HFF-Myc (cell line): Measurements from ENCODE around the gene SLC35F2.

Experiments used
- DNase-seq: peaks from one replicate; pipeline ENCODE4 v3.0.0-alpha.2; 2011; ENCODE audit warnings: low read depth; ENCODE audit errors: extremely low read depth
- H3K4me3 ChIP-seq: replicated peaks from 2 replicates; pipeline ENCODE4 v1.5.1; 2011; ENCODE audit warnings: low read depth, mild to moderate bottlenecking, control low read depth, low read length
- CTCF ChIP-seq: IDR thresholded peaks from 2 replicates; pipeline ENCODE4 v1.5.1; 2012; ENCODE audit warnings: mild to moderate bottlenecking, low read depth, low read length, control low read depth; ENCODE audit errors: missing control alignments

The SLC35F2 gene

GRCh38 chr11:107804971-107805370, 53.6 kb downstream of the SLC35F2 start:
- TF ChIP-seq CTCF = no peak
- H3K4me3 ChIP-seq = no peak overlapping the region

GRCh38 chr11:107804211-107804610, 54.4 kb downstream of the SLC35F2 start:
- no peak for TF ChIP-seq CTCF
- H3K4me3 ChIP-seq = no peak overlapping the region
- no peak for DNase-seq

More at GRCh38 chr11:107804971-107805370, 53.6 kb downstream of the SLC35F2 start:
- no peak for DNase-seq

- no peak for TF ChIP-seq CTCF
- no peak for DNase-seq
Observed at GRCh38 chr11:107801641-107802040, 56.9 kb downstream of the SLC35F2 start.

GRCh38 chr11:107799218-107799859, 59.2 kb downstream of the SLC35F2 start:
- no peak overlapping the region for H3K4me3 ChIP-seq
- TF ChIP-seq CTCF = peak; percentile 92
- DNase-seq = peak; percentile 42

More at GRCh38 chr11:107801641-107802040, 56.9 kb downstream of the SLC35F2 start:
- H3K4me3 ChIP-seq = no peak overlapping the region

- no peak for DNase-seq
- TF ChIP-seq CTCF = no peak
- no peak overlapping the region for H3K4me3 ChIP-seq
Observed at GRCh38 chr11:107792049-107792443, 66.5 kb downstream of the SLC35F2 start.

GRCh38 chr11:107791343-107792048, 67.1 kb downstream of the SLC35F2 start:
- TF ChIP-seq CTCF = no peak
- no peak overlapping the region for H3K4me3 ChIP-seq
- no peak for DNase-seq
